ENCODE data around the gene WNT3A.

Gene WNT3A

DNA sequence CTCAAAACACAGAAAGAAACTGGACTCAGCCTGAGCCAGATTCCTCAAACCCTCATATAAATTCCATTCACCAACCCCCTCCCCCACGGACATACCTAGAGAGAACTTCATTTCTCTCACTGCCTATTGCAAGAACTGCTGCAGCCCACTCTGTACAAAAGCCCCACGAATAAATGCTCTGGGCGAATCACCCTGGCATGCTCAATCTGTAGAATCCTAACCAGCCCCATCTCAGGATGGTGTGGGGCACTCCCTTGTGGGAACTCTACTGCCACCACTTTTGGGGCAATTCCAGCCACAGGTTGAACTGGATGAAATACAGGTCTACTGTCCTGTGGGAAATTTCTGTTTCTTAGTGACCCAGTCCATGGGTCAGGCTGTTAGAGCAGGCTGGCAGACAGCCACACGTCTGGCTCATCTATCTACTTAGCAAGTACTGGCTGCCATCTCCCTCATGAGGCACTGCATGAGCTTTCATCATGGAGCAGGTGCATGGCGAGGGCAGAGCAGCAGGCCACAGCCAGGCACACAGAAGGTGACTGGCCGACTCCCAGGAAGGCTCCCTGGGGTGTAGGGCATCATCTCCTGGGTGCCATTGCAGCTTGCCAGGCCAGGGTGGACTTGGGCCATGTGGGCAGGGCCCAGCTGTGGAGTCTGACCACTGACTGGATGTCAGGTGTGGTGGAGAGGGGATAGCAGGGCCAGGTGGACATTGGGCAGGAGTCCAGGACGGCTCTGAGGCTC, 97.9 kb downstream of the WNT3A start:
- peak; percentile 41 for DNase-seq

DNA sequence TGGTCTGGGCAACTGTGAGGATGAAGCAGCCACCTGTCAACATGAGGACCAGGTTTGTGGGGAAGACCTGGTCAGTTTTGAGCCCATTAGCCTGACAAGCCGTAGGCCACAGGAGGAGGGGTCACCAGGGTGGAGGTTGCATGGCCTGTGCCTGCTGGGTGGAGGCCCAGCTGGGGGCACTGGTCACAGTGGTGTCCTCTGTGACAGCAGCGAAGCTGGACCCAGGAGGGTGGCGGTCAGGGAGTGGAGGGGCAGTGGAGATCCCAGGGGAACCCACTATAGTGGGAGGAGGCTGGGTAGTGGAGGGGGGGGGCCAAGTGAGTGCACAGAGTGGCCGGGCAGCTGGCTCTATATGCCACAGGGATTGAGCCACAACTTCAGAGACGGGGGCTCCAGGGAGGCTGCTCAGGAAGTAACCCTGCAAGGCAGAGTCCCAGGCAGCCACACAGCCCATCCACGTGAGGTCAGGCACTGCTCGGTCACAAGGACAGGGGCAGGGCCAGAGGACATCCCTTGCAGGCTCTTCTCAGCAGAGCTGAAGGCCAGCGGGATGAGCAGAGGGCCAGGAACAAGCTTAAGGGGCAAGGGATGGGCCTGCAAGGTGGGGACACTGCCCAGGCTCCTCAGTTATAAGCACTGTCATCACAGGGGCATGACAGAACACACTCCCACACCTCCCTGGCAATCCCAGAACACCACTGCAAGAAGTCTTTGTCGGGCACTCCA, 98.6 kb downstream of the WNT3A start:
- DNase-seq, result peak; percentile 58

DNA sequence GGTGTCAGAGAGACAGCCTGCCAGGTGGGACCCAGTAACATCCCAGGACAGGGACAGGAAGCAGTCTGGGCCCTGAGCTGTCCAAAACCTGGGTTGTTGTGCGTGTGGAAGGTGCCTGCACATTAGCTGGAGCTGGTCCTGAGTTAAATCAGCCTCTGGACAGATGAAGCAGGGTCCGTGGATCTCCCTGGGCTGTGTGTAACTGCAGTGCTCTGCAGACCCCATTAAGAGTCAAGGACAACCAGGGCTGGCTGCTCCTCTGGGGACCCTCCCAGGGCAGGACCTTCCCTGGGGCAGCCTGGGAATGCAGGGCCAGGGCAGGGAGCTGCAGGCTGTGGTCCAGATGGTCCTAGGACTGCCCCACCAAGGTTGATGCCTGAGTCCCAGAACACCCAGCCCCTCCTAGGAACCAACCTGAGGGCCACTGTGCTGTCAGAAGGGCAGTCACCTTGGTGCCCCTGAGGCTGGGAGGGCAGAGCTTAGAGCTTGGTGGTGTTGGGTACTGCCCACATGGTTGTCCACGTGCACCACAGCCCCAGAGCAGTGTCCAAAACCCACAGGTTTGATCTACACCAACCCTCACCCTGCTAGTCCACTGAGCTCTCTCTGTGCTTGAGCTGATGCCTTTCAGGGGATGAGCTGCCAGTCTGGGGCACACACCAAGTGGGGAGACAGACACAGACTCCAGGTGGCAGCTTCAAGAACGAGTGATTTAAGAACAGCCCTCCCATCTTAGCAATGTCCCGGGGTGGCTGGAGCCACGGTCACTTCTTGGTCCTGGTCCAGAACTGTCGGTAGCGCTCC, 99.4 kb downstream of the WNT3A start:
- no peak for DNase-seq

DNA sequence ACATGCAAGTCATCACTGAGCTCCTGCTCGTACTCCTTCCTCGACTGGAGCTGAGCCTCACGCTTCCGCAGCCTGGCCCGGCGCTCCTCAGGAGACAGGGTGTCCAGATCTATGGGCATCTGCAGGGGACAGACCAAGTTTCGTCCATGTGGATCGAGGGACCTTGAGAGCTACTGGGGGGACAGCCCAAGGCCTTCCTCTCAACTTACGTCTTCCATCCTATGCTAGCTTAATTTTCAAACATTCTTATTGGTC, 99.9 kb downstream of the WNT3A start:
- no peak for DNase-seq

DNA sequence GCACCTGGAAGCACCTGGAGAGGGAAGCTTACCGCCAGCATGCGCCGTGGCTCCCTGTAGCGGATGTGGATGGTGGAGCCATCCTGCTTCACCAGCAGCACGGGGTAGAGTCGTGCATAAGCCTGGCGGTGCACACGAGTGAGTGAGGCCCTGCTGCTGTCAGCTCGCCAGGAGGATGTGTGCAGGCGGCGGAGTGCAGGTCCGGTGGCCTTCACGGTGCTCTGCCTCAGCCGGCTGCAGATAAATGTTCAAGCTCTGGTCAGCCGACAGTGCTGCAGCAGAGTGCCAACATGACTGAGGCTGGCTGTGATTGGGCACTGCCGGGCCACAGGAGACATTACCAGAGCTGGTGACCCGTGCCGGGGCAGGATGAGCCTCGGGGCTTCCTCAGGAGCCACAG, 100.8 kb downstream of the WNT3A start:
- no peak for DNase-seq

DNA sequence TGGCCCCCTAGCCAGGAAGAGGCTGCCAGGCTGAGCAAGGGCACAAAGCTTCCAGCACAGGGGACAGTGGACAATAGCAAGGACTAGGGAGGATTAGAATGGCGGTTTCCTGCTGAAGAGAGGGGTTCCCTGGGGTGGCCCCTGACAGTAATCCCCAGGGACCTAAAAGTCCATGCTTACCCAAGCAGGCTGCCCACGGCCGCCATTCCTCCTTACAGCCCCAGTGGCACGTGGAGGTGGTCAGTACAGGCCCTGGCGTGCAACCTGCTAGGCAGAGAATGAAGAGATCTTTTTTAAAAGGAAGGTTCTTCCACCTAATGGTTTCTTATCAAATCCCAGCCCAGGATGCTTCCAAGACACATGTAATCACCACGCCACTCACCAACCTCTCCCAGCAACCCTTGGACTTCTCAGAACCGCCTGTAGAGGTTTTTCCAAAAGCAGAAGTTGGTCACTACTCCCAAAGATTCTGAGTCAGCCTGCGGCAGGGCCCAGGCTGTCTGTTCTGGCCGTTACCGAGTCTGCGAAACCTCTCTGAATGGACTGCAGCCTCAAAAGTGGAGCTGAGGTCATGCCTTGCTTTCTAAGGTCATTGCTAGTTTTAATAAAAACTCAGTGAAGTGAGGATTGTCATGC, 101.4 kb downstream of the WNT3A start:
- DNase-seq, result no peak

DNA sequence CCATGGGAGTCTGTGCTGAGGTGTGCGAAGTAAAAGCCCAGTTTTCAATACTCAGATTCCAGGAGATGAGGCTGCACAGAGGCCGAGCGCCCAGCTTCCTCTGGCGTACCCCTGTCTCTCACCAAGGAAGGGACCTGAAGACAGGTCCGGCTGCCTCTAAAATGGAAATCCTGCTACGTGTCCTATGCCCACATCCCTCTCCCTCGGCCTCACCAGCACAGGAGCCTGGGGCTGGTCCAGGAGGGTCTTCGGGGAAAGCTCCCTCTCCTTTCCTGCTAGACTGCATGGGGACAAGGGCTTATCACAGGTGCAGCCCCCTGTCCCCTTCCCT, 101.9 kb downstream of the WNT3A start:
- no peak for DNase-seq

DNA sequence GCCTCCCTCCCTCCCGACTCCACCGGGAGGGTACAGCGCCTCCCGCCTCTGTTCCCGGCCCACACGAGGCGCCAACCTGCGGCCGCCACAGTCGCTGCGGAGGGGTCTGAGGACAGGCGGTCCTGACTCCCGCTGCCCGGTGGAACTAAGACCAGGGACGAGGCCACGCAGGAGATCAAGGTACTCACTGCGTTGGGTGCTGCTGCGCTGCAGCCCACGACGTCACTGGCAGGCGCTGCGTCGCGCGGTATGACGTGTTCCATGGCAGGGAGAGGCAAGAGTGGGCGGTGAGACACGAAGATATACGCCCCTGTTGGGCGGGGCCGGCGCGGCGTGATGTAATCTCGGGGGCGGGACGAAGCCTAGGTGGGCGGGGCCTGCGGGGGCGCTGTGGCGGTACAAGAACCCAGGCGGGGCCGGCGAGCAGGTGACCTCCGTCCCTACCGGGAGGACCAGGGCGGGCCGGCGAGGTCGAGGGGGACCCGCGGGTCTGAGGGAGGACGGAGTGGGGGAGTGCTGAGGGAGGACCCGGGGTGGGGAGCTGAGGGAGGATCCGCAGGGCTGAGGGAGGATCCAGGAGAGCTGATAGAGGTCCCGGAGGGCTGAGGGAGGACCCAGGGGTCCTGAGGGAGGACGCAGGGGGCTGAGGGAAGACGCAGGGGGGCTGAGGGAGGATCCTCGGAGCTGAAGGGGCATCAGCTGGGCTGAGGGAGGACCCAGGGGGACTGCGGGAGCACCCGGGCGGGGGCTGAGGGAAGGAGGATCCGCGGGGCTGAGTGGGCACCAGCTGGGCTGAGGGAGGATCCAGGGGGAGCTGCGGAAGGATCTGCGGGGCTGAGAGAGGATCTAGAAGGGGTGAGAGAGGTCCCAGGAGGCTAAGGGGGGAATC, 102.5 kb downstream of the WNT3A start, which contains the start of gene MRPL55:
MRPL55 (minus strand) TSS at position 227 of the 889 bp plus-strand sequence. CDS start 1,039 bp downstream, outside the sequence.
- DNase-seq, result peak; percentile 99

DNA sequence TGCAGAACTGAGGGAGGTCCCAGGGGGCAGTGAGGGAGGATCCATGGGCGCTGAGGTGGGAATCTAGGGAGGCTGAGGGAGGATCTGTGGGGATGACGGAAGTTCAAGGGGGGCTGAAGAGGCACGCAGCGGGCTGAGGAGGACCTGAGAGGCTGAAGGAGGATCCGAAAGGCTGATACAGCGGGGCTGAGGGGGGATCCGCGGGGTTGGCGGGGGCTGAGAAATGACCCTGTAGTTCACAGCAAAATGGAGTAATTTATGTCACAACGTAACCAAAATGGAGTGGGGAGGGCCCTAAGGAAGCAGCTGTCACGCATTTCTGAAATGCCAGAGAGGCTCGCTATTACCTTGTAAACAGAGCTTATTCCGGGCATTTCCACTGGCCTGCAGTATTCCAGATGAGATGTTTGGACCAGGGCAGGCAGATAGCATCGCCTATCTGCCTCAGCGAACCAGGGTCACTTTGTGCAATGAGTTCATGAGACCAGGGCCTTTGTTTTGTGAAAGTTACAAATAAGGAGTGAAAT, 103.2 kb downstream of the WNT3A start:
- DNase-seq, result no peak

DNA sequence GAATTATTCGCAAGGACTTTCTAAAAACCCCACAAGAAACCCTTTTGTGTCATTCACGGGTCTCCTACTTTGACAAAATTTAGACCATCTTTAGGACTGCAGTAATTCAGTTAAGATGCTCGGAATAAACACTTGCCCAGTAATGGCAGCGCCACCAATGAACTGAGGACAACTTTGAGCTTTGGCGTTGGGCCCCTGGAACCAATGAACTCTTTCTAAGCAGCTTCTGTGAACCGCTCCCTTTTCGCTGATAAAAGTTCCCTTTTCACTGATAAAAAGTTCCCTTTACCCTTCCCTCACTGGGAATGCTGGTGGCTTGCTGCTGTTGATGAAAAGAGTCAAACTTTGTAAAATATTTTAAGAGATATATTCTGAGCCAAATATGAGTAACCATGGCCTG, 103.8 kb downstream of the WNT3A start:
- no peak for DNase-seq

Measured in activated effector memory CD4-positive, alpha-beta T cell treated with anti-CD3 and anti-CD28 coated beads, Interleukin-2, amount 50 U/mL, for 16 hours (primary cell).